ENCODE results near the gene PCDHGA7. TPM values are rescaled to one million over a fixed set of nuclear protein-coding genes. Genes with fewer than 3 reads are reported as not detected.
"Not testable (repeated sequence)": the region's sequence is repeated elsewhere in the genome, so short reads cannot be mapped to it uniquely, and the experiment has no call there.

Gene PCDHGA7
- total RNA-seq (1 to 10 TPM; 6.4 to 8.0 TPM), polyA plus RNA-seq (1 to 10 TPM in 1 of 2 donors, not detected in 1; 2.1 TPM)
- long read RNA-seq, donor 1, partial matches to known transcripts, result 0 of 1 reads
- long read RNA-seq, donor 1, other reads (novel, unspliced or antisense), result 0 of 1 reads
- long read RNA-seq, donor 2, result 0 reads

DNA sequence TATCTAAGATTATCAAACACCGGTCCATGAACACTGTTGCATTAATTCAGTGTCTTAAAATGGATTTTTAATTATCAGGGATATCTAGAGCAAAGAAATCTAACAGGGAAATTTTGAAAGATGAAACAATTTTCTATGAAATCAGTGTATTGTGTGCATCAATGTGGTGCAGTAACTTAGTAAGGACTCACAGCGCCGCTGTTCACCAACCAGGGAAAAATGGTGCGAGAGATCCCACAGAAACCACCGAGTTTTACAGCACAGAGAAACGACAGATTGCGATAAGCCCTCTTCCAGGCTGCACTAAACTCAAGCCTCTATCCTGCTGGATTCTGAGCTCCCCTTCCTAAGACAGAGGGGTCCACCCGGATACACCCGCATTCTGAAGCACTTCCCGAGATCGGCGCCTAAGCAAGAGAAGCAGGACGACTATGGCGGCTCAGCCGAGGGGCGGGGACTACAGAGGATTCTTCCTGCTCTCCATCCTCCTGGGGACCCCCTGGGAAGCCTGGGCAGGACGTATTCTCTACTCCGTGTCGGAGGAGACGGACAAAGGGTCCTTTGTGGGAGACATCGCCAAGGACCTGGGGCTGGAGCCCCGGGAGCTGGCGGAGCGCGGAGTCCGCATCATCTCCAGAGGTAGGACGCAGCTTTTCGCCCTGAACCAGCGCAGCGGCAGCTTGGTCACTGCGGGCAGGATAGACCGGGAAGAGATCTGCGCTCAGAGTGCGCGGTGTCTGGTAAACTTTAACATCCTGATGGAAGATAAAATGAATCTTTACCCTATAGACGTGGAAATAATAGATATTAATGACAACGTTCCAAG is at the start of gene PCDHGA7:
Gene PCDHGA7, plus strand, starts transcription at position 274 of the 826 bp plus-strand sequence. Its CDS starts 158 bp downstream, at position 432.
- H3K36me3 ChIP-seq (ENCODE audit: control insufficient read depth in 1 of 2, insufficient read depth in 2 of 2, low read length in 1 of 2), result no peaks in the 10 kb centered on the region
- peaks cover 20% of the 10 kb centered on the region for H3K9me3 ChIP-seq (ENCODE audit: control insufficient read depth, low read length)
- intact Hi-C loops (cut with DNase I), result no loop called here
- H3K4me1 ChIP-seq (ENCODE audit: control insufficient read depth in 1 of 2, insufficient read depth in 2 of 2, low read length in 2 of 2), result no peaks in the 10 kb centered on the region
- 13 to 14% methylated on average over 37 of the region's 37 CpGs for WGBS, 2 donors
- no peak within 1 kb of the TSS for H3K4me3 ChIP-seq (ENCODE audit: low read length in 2 of 2)
- H3K27me3 ChIP-seq (ENCODE audit: control insufficient read depth in 1 of 2, insufficient read depth in 2 of 2, low read length in 1 of 2), result no peaks in the 10 kb centered on the region
- ATAC-seq (ENCODE audit: low FRiP score), result no peak
- DNase-seq, result peak in 1 of 2 donors; percentile 58
- H3K27ac ChIP-seq (ENCODE audit: low read depth in 1 of 2, low read length in 2 of 2), result no peak within 1 kb of the TSS

DNA sequence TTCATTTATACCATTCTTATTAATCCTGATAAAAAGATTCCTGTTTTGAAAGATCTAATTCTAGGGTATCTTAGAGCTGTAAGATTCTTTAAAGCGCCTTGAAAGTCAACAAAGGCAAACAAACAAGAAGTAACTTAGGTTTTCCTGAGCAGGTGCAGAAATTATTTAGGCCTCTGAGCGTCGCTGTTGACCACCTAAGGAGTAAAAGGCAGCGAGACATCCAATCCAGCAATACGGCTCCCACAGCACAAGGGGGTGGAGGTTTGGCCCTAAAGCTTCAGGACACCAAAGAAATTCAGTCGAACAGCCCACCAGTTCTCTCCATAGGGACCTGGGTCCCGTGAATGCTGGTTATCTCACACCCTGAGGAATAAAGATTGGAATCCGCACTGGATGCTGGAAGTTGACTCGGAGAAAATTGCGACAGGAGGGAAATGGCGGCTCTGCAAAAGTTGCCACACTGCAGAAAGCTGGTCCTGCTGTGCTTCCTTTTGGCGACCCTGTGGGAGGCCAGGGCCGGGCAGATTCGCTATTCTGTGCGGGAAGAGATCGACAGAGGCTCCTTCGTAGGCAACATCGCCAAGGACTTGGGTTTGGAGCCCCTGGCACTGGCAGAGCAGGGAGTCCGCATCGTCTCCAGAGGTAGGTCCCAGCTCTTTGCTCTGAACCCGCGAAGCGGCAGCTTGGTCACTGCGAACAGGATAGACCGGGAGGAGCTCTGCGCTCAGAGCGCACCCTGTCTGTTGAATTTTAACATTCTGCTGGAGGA is 43.8 kb upstream of the PCDHGA7 start, which contains the start of gene PCDHGA2:
Gene PCDHGA2, plus strand, starts transcription at position 223 of the 769 bp plus-strand sequence.
- ATAC-seq (ENCODE audit: low FRiP score), result peak; percentile 68
- intact Hi-C loops (cut with DNase I), result loop anchor here in 1 of 2 donors (5.0 kb wide), 1 partner anchor 224 kb away; no protein-coding TSS in a partner anchor
- H3K4me3 ChIP-seq (ENCODE audit: low read length in 2 of 2), result no peak within 1 kb of the TSS

DNA sequence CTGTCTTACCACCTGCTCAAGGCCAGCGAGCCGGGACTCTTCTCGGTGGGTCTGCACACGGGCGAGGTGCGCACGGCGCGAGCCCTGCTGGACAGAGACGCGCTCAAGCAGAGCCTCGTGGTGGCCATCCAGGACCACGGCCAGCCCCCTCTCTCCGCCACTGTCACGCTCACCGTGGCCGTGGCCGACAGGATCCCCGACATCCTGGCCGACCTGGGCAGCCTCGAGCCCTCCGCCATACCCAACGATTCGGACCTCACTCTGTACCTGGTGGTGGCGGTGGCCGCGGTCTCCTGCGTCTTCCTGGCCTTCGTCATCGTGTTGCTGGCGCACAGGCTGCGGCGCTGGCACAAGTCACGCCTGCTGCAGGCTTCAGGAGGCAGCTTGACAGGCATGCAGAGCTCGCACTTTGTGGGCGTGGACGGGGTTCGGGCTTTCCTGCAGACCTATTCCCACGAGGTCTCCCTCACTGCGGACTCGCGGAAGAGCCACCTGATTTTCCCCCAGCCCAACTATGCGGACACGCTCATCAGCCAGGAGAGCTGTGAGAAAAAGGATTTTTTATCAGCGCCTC is 41.7 kb upstream of the PCDHGA7 start:
- Histone ChIP-seq H3K9me3 (ENCODE audit: control insufficient read depth, low read length) (peaks cover 38% of the 10 kb centered on the region), H3K4me3 (ENCODE audit: low read length in 2 of 2) (peak overlapping the region in 1 of 2 donors; percentile 15)
- ATAC-seq (ENCODE audit: low FRiP score); H3K27me3 ChIP-seq (ENCODE audit: control insufficient read depth in 1 of 2, insufficient read depth in 2 of 2, low read length in 1 of 2); DNase-seq; H3K4me1 ChIP-seq (ENCODE audit: control insufficient read depth in 1 of 2, insufficient read depth in 2 of 2, low read length in 2 of 2); H3K27ac ChIP-seq (ENCODE audit: low read depth in 1 of 2, low read length in 2 of 2); H3K36me3 ChIP-seq (ENCODE audit: control insufficient read depth in 1 of 2, insufficient read depth in 2 of 2, low read length in 1 of 2); intact Hi-C loops (cut with DNase I): not testable (repeated sequence)
- 38 to 57% methylated on average over 30 to 45 of the region's 45 CpGs for WGBS, 2 donors

More for the DNA sequence above, 43.8 kb upstream of the PCDHGA7 start, which contains the start of gene PCDHGA2:
- DNase-seq, result no peak
- peaks cover 26% of the 10 kb centered on the region for H3K9me3 ChIP-seq (ENCODE audit: control insufficient read depth, low read length)
- no peaks in the 10 kb centered on the region for H3K4me1 ChIP-seq (ENCODE audit: control insufficient read depth in 1 of 2, insufficient read depth in 2 of 2, low read length in 2 of 2)
- no peak within 1 kb of the TSS for H3K27ac ChIP-seq (ENCODE audit: low read depth in 1 of 2, low read length in 2 of 2)
- WGBS, 2 donors, result 4 to 9% methylated on average over 27 of the region's 27 CpGs
- H3K36me3 ChIP-seq (ENCODE audit: control insufficient read depth in 1 of 2, insufficient read depth in 2 of 2, low read length in 1 of 2), result no peaks in the 10 kb centered on the region
- peaks cover 0 to 1% of the 10 kb centered on the region in 2 donors for H3K27me3 ChIP-seq (ENCODE audit: control insufficient read depth in 1 of 2, insufficient read depth in 2 of 2, low read length in 1 of 2)

DNA sequence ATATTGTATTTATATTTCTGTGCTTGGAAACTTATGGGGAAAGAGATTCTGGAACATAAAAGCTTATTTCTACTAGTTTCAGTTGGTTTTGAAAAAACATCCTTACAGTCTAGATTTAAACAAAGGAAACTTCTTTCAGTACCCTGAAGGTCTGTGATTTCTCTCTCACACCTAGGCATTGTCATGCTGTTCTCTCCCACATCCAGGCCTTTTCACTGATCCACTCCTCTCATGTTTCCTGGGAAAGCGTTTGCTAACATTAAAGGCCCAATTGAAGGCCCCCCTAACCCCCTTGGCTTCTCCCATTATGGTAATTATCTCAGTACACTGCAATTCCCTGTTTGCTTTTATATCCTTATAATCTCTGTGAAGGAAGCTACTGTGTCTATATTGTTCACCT is 39.8 kb upstream of the PCDHGA7 start:
- no peak overlapping the region for H3K4me3 ChIP-seq (ENCODE audit: low read length in 2 of 2)
- no peaks in the 10 kb centered on the region for H3K4me1 ChIP-seq (ENCODE audit: control insufficient read depth in 1 of 2, insufficient read depth in 2 of 2, low read length in 2 of 2)
- no peaks in the 10 kb centered on the region for H3K36me3 ChIP-seq (ENCODE audit: control insufficient read depth in 1 of 2, insufficient read depth in 2 of 2, low read length in 1 of 2)
- peaks cover 42% of the 10 kb centered on the region for H3K9me3 ChIP-seq (ENCODE audit: control insufficient read depth, low read length)
- intact Hi-C loops (cut with DNase I), result no loop called here
- H3K27me3 ChIP-seq (ENCODE audit: control insufficient read depth in 1 of 2, insufficient read depth in 2 of 2, low read length in 1 of 2), result peaks cover 0 to 1% of the 10 kb centered on the region in 2 donors
- 9 to 24% methylated on average over 1 of the region's 1 CpG for WGBS, 2 donors
- no peak for DNase-seq
- no peak overlapping the region for H3K27ac ChIP-seq (ENCODE audit: low read depth in 1 of 2, low read length in 2 of 2)
- no peak for ATAC-seq (ENCODE audit: low FRiP score)

DNA sequence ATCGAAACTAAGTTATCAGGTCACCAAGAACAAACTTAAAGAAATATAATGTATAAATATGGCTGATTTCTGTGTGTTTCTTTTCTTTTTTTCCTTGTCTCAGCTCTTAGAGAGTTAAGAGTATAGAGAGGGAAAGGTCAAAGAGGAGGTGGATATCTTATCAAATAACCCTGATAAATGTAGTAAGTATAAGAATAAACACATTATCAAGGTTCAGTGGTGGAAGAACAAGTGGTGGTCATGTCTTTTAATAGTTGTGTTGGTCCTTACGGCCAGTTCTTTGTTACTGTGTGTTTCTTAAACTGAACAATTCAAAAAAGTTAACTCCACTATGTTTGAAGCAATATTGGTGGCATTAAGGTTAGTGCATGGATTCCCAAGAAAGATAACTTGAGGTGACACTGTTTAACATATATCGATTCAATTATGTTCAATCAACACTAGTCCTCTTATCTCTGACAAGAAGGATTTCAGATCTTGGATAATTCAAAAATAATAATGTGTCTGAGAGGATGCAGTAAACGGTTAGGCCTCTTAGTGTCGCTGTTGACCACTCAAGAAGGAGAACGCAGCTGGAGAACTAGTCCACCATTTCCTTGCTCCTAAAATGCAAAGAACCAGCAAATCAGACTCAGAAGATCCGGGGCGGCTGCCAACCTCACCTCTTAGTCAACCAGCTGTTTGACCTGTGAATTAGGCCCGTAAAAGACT is 39.1 kb upstream of the PCDHGA7 start, which contains the start of gene PCDHGA3:
Gene PCDHGA3, plus strand, starts transcription at position 588 of the 711 bp plus-strand sequence. CDS start 205 bp downstream, outside the sequence.
- no peak for ATAC-seq (ENCODE audit: low FRiP score)
- 23 to 25% methylated on average over 9 of the region's 9 CpGs for WGBS, 2 donors
- Histone ChIP-seq H3K9me3 (ENCODE audit: control insufficient read depth, low read length) (peaks cover 40% of the 10 kb centered on the region), H3K36me3 (ENCODE audit: control insufficient read depth in 1 of 2, insufficient read depth in 2 of 2, low read length in 1 of 2) (no peaks in the 10 kb centered on the region), H3K4me3 (ENCODE audit: low read length in 2 of 2) (peak within 1 kb of the TSS; percentile 29 to 35), H3K4me1 (ENCODE audit: control insufficient read depth in 1 of 2, insufficient read depth in 2 of 2, low read length in 2 of 2) (no peaks in the 10 kb centered on the region), H3K27ac (ENCODE audit: low read depth in 1 of 2, low read length in 2 of 2) (no peak within 1 kb of the TSS), H3K27me3 (ENCODE audit: control insufficient read depth in 1 of 2, insufficient read depth in 2 of 2, low read length in 1 of 2) (peaks cover 0 to 1% of the 10 kb centered on the region in 2 donors)
- intact Hi-C loops (cut with DNase I), result no loop called here
- DNase-seq, result no peak

DNA sequence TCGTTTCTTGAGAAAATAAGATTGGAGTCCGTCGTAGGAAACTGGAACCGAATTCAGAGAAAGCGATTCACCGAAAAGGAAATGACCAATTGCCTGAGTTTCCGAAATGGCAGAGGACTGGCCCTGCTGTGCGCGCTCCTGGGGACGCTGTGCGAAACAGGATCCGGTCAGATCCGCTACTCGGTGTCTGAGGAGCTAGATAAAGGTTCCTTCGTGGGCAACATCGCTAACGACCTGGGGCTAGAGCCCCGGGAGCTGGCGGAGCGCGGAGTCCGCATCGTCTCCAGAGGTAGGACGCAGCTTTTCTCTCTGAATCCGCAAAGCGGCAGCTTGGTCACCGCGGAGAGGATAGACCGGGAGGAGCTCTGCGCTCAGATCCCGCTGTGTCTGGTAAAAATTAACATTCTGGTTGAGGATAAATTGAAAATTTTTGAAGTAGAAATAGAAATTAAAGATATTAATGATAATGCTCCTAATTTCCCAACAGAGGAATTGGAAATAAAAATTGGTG is 38.5 kb upstream of the PCDHGA7 start:
- H3K4me3 ChIP-seq (ENCODE audit: low read length in 2 of 2), result peak overlapping the region; percentile 29 to 35
- H3K27me3 ChIP-seq (ENCODE audit: control insufficient read depth in 1 of 2, insufficient read depth in 2 of 2, low read length in 1 of 2), result peaks cover 0 to 1% of the 10 kb centered on the region in 2 donors
- DNase-seq (no peak), ATAC-seq (ENCODE audit: low FRiP score) (no peak)
- H3K36me3 ChIP-seq (ENCODE audit: control insufficient read depth in 1 of 2, insufficient read depth in 2 of 2, low read length in 1 of 2), result no peaks in the 10 kb centered on the region
- H3K4me1 ChIP-seq (ENCODE audit: control insufficient read depth in 1 of 2, insufficient read depth in 2 of 2, low read length in 2 of 2), result no peaks in the 10 kb centered on the region
- H3K27ac ChIP-seq (ENCODE audit: low read depth in 1 of 2, low read length in 2 of 2), result no peak overlapping the region
- intact Hi-C loops (cut with DNase I), result no loop called here
- 19 to 23% methylated on average over 31 of the region's 31 CpGs for WGBS, 2 donors
- peaks cover 36% of the 10 kb centered on the region for H3K9me3 ChIP-seq (ENCODE audit: control insufficient read depth, low read length)

DNA sequence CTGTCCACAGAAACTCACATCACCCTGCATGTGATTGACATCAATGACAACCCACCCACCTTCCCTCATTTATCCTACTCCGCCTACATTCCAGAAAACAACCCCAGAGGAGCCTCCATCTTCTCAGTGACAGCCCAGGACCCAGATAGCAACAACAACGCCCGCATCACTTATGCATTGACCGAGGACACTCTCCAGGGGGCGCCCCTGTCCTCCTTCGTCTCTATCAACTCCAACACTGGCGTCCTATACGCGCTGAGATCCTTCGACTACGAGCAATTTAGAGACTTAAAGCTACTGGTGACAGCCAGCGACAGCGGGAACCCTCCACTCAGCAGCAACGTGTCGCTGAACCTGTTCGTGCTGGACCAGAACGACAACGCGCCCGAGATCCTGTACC is 37.2 kb upstream of the PCDHGA7 start:
- Histone ChIP-seq H3K9me3 (ENCODE audit: control insufficient read depth, low read length) (peaks cover 36% of the 10 kb centered on the region), H3K4me3 (ENCODE audit: low read length in 2 of 2) (no peak overlapping the region), H3K27ac (ENCODE audit: low read depth in 1 of 2, low read length in 2 of 2) (no peak overlapping the region), H3K4me1 (ENCODE audit: control insufficient read depth in 1 of 2, insufficient read depth in 2 of 2, low read length in 2 of 2) (no peaks in the 10 kb centered on the region), H3K27me3 (ENCODE audit: control insufficient read depth in 1 of 2, insufficient read depth in 2 of 2, low read length in 1 of 2) (peaks cover 0 to 1% of the 10 kb centered on the region in 2 donors), H3K36me3 (ENCODE audit: control insufficient read depth in 1 of 2, insufficient read depth in 2 of 2, low read length in 1 of 2) (no peaks in the 10 kb centered on the region)
- intact Hi-C loops (cut with DNase I), result no loop called here
- 26 to 33% methylated on average over 20 of the region's 20 CpGs for WGBS, 2 donors
- DNase-seq, result no peak
- ATAC-seq (ENCODE audit: low FRiP score), result no peak
